GM12892 (cell line): ENCODE measurements around the gene IGSF22.

Experiments
- POLR2AphosphoS5 ChIP-seq: IDR thresholded peaks from 2 replicates; pipeline ENCODE4 v1.6.1; 2011; ENCODE audit warnings: low read depth, low read length, control low read depth
- TAF1 ChIP-seq: IDR thresholded peaks from 2 replicates; pipeline ENCODE4 v1.6.1; 2011; ENCODE audit warnings: low read depth, mild to moderate bottlenecking, control low read depth, low read length, borderline replicate concordance

GRCh38 chr11:18671246-18671645 is 54.7 kb downstream of the IGSF22 start:
- TF ChIP-seq TAF1: no peak
- TF ChIP-seq POLR2AphosphoS5: no peak
